DMS53 treated with DMSO at 0.1 percent for 48 hours (cell line): ENCODE results near the gene RAB3B.
"Not testable (repeated sequence)": the region's sequence is repeated elsewhere in the genome, so short reads cannot be mapped to it uniquely, and the experiment has no call there.

ENCODE experiments used
- DNase-seq: peaks from one replicate; lab custom pipeline; 2025; ENCODE audit not compliant: unreplicated experiment; lab: John Stamatoyannopoulos, UW

The RAB3B gene

DNA sequence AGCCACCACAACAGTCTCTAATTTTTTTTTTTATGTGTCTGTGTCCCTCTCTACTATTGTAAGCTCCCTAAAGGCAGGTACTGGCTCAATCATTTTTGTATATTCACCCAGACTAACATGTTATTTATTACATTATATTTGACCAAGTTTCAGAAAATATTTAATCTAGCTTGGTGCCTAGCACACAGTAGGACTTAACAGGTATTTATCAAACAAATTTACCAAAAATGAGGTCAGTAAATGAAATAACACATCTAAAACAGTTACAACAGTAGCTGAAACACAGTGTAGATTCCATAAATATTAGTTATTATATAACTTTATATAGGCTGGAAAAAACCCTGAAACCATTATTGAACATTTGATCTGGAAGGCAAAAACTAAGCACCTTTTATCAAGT, 114.7 kb downstream of the RAB3B start:
- DNase-seq: no peak

DNA sequence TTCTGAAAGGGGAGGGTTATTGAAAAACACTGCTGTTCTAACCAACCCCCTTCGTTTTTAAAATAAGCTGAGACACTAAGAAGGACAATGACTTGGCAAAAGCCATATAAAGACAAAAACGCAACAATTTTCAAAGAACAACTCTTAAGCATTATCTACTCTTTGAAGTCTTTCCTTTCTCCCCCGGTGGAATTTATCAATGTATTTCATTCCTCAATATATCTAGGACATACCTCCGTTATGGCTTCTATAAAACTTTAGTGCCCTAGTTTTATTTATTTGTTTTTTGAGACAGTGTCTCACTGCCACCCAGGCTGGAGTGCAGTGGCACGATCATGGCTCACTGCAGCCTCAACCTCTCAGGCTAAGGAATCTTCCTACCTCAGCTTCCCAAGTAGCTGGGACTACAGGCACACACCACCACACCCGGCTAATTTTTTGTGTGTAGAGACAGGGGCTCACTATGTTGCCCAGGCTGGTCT, 115.2 kb downstream of the RAB3B start:
- no peak for DNase-seq

DNA sequence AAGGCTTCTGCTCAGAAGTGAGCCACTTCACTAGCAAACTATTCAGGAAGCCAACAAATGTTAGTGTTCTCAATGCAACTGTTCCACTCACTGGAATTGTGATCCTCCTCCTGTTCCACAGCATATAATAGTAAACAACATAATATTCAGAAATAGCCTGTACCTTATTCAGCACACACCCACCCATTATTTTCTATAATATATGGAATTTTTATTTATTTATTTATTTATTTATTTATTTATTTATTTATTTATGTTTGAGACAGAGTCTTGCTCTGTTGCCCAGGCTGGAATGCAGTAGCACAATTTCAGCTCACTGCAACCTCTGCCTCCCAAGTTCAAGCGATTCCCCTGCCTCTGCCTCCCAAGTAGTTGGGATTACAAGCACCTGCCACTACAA, 117.2 kb downstream of the RAB3B start:
- DNase-seq: not testable (repeated sequence)

DNA sequence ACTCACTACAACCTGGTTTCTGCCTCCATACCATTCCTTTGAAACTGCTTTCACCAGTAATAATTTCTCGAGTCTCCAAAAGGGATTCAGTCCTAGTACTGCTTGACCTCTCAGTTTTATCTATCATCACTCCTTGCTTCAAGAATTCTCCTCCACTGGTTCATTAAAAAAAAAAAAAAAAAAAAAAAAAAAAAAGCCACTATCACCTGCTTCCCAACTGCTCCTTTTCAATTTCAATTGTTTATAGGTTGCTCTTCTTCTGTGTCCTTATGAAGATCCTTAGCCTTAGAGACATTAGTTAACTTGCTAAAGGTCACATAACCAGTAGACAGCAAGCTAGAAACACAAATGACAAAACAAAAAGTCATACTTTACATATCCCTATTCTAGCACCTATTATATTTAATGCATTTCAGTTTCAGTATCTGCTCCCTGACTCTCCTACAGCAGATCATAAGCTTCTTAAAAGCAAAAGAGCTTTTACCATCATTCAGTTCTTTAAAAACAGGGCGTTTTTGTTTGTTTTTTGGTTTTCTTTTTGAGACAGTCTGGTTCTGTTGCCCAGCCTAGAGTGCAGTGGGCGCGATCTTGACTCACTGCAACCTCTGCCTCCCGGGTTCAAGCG, 119.0 kb downstream of the RAB3B start:
- DNase-seq: no peak

DNA sequence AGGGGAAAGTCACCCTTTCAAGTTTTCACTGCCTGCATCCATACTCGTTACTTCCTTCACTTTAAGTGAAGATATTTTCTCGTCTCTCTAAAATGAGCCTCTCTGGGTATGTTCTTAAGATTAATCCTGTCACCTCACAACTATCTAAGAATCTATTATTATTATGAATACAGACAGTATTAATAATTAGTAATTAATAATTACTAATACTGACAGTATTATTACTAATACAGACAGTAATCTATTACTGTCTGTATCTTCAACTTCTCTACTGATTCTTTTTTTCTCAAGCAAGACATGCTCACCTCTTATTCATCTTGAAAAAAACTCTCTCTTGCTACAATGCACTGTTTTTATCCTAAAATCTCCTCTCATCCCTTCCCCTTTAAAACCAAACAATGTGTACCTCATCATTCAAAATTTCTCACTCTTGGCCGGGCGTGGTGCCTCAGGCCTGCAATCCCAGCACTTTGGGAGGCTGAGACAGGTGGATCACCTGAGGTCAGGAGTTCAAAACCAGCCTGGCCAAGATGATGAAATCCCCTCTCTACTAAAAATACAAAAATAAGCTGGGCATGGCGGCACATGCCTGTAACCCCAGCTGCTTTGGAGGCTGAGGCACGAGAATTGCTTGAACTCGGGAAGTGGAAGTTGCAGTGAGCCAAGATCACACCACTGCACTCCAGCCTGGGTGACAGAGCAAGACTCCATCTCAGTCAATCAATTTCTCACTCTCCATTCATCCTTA, 119.7 kb downstream of the RAB3B start:
- DNase-seq: no peak

DNA sequence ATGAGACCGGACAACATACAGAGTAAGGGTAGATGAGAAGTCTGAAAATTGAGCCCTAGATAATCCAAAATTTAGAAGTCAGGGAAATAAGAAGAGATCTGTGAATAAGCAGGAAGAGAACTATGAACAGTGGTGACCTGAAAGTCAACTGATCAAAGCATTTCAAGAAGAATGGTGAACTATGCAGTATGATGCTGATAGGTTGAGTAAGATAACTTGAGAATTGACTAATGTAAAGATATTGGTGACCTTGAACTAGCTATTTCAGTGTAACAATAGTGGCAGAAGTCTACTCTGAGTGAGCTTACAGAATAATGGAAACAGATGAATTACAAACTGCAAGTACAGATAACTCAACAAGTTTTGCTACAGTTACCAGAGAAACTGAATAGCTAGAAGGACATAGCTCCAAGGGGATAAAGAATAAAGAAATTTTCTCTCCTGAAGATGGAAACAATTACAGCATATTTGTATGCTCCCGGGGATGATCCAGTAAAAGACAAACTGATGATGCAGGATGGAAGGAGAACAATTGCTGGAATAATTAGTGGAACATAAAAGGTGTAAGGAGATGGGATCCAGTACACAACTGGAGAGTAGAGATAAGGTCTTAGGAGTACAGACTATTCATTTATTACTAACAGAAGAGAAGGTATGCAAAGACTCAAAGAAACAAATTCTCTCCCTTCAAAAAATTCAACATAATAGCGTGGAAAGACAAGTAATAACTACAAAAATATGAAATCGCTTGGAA, 122.8 kb downstream of the RAB3B start:
- no peak for DNase-seq

DNA sequence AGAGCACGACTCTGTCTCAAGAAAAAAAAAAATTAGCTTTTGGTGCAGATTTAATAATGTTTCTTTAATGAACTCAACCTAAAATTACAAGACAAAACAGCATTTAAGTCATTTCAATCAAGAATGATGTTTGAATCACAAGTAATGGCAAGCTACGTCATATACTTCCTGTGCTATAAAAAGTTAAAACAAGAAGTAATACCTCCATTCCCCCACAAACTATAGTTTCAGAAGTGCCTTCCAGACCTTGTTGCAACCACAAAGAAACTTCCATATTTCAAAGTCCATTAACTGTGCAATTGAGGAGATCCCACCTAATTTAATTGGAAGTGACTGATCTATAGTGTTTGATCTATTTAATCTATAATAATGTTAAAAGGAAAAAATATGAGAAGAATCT, 127.1 kb downstream of the RAB3B start:
- DNase-seq: no peak

DNA sequence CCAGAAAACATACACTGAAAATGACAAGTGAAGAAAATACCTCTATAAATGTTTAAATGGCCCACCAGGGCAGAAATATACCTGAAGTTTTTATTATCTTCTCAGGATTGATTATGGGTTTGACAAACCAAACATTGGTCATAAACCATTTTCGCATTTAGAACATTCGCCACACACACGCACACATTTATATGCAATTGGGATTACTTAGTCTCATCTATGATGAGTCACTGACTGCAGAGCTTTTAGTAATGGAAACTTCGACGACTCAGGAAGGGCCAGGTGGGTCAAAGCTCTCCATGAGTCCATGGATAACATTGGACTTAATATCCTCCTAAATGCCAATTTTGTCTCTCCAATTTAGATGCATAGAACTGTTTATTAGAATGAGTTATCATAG, 128.8 kb downstream of the RAB3B start:
- DNase-seq: no peak

DNA sequence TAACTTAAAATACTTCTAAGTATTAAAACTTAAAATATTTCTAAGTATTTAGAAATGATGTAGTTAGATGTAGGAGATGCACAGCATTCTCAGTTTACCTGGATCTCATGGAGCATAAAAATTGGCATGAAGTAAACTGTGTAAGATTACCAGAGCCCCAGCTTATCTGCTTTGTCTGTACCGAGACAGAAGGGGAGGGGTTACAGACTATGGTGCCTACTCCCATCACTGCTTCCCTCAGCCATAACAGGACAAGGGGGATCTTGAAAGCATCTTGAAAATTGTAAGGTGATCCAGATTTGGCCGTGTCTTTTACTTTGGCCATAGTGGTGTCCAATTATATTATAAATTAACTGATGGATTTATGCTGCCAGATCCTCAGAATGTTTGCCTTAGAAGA, 130.8 kb downstream of the RAB3B start:
- DNase-seq: no peak

DNA sequence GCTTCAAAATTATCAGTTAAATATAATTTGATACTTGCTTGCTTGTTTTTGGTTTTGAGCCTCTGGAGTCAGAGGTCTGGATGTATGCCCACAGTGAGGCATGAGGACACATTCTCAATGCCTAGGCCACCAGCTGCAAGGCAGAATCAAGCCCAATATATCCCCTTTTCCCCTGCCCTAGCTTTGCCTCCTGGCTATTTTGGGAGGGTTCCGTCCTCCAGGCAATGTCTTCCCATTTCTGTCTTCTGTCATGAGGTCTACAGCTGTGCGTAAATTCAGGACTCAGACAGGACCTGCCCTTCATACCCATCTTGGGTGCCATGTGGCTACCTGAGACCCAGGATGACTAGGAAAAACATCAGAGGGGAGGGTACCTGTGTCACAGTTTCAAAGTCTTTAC, 131.2 kb downstream of the RAB3B start:
- no peak for DNase-seq

DNA sequence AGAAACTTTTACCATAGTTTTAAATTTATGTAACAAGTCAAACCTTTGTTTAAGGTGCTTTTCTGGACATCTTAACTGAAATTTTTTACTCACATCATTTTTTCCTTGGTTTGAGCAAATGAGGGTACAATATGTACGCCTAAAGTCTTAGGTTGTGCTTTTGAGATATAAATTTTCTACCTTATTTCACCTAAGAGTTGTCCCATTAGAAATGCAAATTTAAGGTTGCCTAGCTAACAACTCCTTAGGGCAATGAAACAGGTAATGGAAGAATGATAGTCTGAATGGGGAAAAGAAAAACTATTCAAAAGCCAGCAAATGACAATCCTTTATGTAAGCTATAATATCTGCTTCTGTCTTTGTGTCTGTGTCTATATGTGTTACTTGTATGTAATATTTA, 131.6 kb downstream of the RAB3B start:
- no peak for DNase-seq
